Type B pancreatic cell (in vitro differentiated cells): ENCODE results near the gene KIF6. TPM values are rescaled to one million over a fixed set of nuclear protein-coding genes. Genes with fewer than 3 reads are reported as not detected.
A peak's percentile ranks its signal among the peaks of the same experiment; 100 is the strongest.
"Not testable (repeated sequence)": the region's sequence is repeated elsewhere in the genome, so short reads cannot be mapped to it uniquely, and the experiment has no call there.

ENCODE experiments used
- DNase-seq: peaks from one replicate; pipeline ENCODE4 v3.0.0; 2021; ENCODE audit warnings: mixed read lengths; ENCODE audit not compliant: unreplicated experiment; ENCODE audit errors: extremely low spot score
- H3K27ac Mint-ChIP-seq: 2 replicates; pipeline ENCODE4 v1.8.0; 2021; ENCODE audit warnings: mild to moderate bottlenecking, mixed read lengths
- H3K27me3 Mint-ChIP-seq: 2 replicates; pipeline ENCODE4 v1.8.0; 2021; ENCODE audit warnings: mixed read lengths
- H3K36me3 Mint-ChIP-seq: 2 replicates; pipeline ENCODE4 v1.8.0; 2021; ENCODE audit warnings: mixed read lengths
- H3K4me1 Mint-ChIP-seq: one replicate; pipeline ENCODE4 v1.8.0; 2021; ENCODE audit warnings: mixed read lengths; ENCODE audit not compliant: unreplicated experiment
- H3K4me3 Mint-ChIP-seq: 2 replicates; pipeline ENCODE4 v1.8.0; 2021; ENCODE audit warnings: mild to moderate bottlenecking, mixed read lengths
- H3K9me3 Mint-ChIP-seq: 2 replicates; pipeline ENCODE4 v1.8.0; 2021; ENCODE audit warnings: mixed read lengths
- CTCF ChIP-seq: fragments of 200-600 bp; sonication (generic); conservative IDR thresholded peaks from 2 replicates; pipeline ENCODE4 v1.5.0; 2021; ENCODE audit warnings: antibody characterized with exemption, mild to moderate bottlenecking
- total RNA-seq: library from RNA; stranded (reverse); gene quantifications from 2 replicates; pipeline ENCODE4 v1.2.1, GENCODE V29; 2021; ENCODE audit warnings: low replicate concordance

Gene KIF6
- total RNA-seq, 1 donor from 2014 or later, result 3.3 TPM

DNA sequence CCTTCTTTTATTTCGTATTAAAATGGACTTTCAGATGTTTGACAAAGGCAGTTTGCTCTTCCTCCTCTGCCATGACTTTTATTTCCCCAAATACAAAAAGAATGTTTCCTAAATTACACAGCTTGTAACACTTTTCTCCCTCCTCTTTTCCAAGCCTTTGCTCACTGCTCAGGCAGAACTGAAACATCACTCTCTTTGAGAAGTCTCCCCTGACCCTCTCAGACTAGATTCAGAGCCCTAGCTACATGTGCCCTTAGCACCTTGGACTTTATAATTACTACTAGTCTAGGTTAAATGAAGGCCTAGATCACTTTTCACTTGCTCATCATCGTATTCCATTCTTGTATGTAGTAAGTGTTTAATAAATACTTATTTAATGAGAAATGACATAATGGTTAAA lies 8.5 kb upstream of the KIF6 start:
- Mint-ChIP-seq H3K4me1 (peaks cover 11% of the 10 kb centered on the region), H3K27me3 (peaks cover 8% of the 10 kb centered on the region), H3K4me3 (no peak overlapping the region), H3K36me3 (no peaks in the 10 kb centered on the region), H3K9me3 (no peaks in the 10 kb centered on the region), H3K27ac (no peak overlapping the region)
- DNase-seq, result no peak
- no peak for TF ChIP-seq CTCF

DNA sequence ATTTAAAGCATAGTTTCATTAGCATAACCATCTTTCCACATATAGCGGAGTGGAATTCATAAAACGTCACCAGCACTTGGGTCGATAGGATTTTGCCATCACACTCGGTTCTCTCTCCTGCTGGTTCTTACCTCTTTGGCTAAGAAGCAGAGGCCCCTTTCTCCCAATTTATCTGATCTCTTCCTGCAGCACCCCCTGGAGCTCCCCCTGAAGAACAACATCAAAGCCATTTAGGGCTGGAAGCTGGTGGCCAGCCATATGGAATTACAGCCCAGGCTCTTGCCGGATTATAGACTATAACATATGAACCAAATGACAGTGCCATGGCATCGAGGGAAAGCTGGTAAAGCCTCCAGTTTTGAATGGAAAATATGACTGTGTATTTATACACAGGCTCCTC lies 6.4 kb upstream of the KIF6 start:
- no peak overlapping the region for H3K27ac Mint-ChIP-seq
- peaks cover 8% of the 10 kb centered on the region for H3K27me3 Mint-ChIP-seq
- no peaks in the 10 kb centered on the region for H3K36me3 Mint-ChIP-seq
- peaks cover 11% of the 10 kb centered on the region for H3K4me1 Mint-ChIP-seq
- no peaks in the 10 kb centered on the region for H3K9me3 Mint-ChIP-seq
- TF ChIP-seq CTCF, result no peak
- no peak overlapping the region for H3K4me3 Mint-ChIP-seq
- DNase-seq, result no peak

GRCh38 chr6:39729945-39730344 lies 4.7 kb upstream of the KIF6 start:
- H3K36me3 Mint-ChIP-seq, result no peaks in the 10 kb centered on the region
- no peak for DNase-seq
- H3K4me3 Mint-ChIP-seq, result no peak overlapping the region
- H3K4me1 Mint-ChIP-seq, result peaks cover 11% of the 10 kb centered on the region
- no peak for TF ChIP-seq CTCF
- H3K27me3 Mint-ChIP-seq, result peaks cover 8% of the 10 kb centered on the region
- no peaks in the 10 kb centered on the region for H3K9me3 Mint-ChIP-seq
- no peak overlapping the region for H3K27ac Mint-ChIP-seq

DNA sequence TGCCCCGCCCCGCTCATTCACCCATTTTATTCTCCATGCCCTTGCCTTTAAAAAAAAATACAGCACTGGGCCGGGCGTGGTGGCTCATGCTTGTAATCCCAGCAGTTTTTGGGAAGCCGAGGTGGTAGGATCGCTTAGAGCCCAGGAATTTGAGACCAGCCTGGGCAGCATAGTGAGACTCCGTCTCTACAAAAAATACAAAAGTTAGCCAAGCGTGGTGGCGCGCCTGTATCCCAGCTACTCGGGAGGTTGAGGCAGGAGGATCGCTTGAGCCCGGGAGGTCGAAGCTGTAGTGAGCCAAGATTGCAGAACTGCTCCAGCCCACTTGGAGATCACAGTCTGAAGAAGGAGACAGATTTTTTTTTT lies 407 bp upstream of the KIF6 start:
- Mint-ChIP-seq H3K9me3 (no peaks in the 10 kb centered on the region), H3K27me3 (no peaks in the 10 kb centered on the region), H3K27ac (peak overlapping the region; percentile 88), H3K4me3 (peak overlapping the region; percentile 99), H3K4me1 (peaks cover 4% of the 10 kb centered on the region), H3K36me3 (no peaks in the 10 kb centered on the region)
- no peak for TF ChIP-seq CTCF
- DNase-seq, result no peak

DNA sequence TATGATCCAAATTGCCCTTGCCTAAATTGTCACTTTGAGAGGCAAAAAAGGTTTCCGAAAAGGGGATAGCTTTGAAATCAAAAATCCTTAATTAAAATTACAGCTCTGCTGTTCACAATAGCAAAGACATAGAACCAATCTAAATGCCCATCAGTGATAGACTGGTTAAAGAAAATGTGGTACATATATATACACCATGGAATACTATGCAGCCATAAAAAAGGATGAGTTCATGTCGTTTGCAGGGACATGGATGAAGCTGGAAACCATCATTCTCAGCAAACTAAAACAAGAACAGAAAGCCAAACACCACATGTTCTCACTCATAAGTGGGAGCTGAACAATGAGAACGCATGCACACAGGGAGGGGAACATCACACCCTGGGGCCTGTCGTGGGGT lies 1.9 kb downstream of the KIF6 start:
- H3K27me3 Mint-ChIP-seq, H3K4me3 Mint-ChIP-seq: not testable (repeated sequence)

GRCh38 chr6:39714802-39715201 lies 10.4 kb downstream of the KIF6 start:
- TF ChIP-seq CTCF, result no peak

More for the DNA sequence above, 1.9 kb downstream of the KIF6 start:
- H3K36me3 Mint-ChIP-seq, H3K9me3 Mint-ChIP-seq, H3K4me1 Mint-ChIP-seq, H3K27ac Mint-ChIP-seq, DNase-seq: not testable (repeated sequence)

More at GRCh38 chr6:39714802-39715201, 10.4 kb downstream of the KIF6 start:
- Mint-ChIP-seq H3K27ac (no peak overlapping the region), H3K4me1 (no peaks in the 10 kb centered on the region), H3K27me3 (no peaks in the 10 kb centered on the region), H3K4me3 (no peak overlapping the region), H3K36me3 (no peaks in the 10 kb centered on the region), H3K9me3 (no peaks in the 10 kb centered on the region)
- DNase-seq, result no peak
